ENCODE data around the gene DMXL1.

Gene DMXL1

DNA sequence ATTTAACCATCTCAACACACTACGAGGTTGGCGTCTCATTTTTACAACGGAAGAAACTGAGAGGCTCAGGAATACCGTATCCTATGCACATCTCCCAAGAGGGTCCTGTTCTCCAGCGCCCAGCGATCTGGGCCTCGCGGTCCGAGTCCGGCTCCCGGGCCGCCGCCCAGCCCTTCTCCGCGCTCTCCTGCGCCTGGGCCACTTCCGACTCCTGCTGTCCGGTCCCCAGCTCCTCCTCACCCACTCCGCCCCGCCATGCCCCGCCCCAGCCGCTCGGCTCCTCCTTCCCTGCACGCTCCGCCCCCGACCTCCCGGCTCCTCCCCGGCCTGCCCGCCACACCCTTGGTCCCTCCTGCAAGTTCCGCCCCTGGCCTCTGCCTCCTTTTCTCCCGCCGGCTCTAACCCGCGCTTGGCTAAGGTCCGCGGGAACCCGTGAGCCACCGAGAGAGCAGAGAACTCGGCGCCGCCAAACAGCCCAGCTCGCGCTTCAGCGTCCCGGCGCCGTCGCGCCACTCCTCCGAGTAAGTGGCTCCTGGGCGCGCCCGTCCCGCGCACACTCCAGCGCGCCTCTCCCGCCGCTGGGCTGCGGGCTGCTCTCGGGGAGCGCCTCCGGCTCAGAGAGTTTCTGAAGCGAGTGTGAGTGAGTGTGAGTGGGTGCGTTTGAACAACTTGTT is 197.6 kb downstream of the DMXL1 start (continued):
- TF ChIP-seq, protein P1, sequence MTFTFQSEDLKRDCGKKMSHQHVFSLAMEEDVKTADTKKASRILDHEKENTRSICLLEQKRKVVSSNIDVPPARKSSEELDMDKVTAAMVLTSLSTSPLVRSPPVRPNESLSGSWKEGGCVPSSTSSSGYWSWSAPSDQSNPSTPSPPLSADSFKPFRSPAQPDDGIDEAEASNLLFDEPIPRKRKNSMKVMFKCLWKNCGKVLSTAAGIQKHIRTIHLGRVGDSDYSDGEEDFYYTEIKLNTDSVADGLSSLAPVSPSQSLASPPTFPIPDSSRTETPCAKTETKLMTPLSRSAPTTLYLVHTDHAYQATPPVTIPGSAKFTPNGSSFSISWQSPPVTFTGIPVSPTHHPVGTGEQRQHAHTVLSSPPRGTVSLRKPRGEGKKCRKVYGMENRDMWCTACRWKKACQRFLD (tag by site-specific recombination; IDR thresholded peaks at IDR 0.05) = no peak
- TF ChIP-seq, protein P2, sequence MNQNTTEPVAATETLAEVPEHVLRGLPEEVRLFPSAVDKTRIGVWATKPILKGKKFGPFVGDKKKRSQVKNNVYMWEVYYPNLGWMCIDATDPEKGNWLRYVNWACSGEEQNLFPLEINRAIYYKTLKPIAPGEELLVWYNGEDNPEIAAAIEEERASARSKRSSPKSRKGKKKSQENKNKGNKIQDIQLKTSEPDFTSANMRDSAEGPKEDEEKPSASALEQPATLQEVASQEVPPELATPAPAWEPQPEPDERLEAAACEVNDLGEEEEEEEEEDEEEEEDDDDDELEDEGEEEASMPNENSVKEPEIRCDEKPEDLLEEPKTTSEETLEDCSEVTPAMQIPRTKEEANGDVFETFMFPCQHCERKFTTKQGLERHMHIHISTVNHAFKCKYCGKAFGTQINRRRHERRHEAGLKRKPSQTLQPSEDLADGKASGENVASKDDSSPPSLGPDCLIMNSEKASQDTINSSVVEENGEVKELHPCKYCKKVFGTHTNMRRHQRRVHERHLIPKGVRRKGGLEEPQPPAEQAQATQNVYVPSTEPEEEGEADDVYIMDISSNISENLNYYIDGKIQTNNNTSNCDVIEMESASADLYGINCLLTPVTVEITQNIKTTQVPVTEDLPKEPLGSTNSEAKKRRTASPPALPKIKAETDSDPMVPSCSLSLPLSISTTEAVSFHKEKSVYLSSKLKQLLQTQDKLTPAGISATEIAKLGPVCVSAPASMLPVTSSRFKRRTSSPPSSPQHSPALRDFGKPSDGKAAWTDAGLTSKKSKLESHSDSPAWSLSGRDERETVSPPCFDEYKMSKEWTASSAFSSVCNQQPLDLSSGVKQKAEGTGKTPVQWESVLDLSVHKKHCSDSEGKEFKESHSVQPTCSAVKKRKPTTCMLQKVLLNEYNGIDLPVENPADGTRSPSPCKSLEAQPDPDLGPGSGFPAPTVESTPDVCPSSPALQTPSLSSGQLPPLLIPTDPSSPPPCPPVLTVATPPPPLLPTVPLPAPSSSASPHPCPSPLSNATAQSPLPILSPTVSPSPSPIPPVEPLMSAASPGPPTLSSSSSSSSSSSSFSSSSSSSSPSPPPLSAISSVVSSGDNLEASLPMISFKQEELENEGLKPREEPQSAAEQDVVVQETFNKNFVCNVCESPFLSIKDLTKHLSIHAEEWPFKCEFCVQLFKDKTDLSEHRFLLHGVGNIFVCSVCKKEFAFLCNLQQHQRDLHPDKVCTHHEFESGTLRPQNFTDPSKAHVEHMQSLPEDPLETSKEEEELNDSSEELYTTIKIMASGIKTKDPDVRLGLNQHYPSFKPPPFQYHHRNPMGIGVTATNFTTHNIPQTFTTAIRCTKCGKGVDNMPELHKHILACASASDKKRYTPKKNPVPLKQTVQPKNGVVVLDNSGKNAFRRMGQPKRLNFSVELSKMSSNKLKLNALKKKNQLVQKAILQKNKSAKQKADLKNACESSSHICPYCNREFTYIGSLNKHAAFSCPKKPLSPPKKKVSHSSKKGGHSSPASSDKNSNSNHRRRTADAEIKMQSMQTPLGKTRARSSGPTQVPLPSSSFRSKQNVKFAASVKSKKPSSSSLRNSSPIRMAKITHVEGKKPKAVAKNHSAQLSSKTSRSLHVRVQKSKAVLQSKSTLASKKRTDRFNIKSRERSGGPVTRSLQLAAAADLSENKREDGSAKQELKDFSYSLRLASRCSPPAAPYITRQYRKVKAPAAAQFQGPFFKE (tag by site-specific recombination; IDR thresholded peaks at IDR 0.05; ENCODE audit: borderline replicate concordance) = no peak
- TF ChIP-seq ZSCAN23 (tag by site-specific recombination; IDR thresholded peaks at IDR 0.05) (peak; percentile 26; the same call in 1 of the 2 replicates), ZNF621 (tag by site-specific recombination; IDR thresholded peaks at IDR 0.05) (no peak), ZNF239 (tag by site-specific recombination; IDR thresholded peaks at IDR 0.05) (no peak), ZNF544 (tag by site-specific recombination; IDR thresholded peaks at IDR 0.05) (no peak), ZNF548 (tag by site-specific recombination; IDR thresholded peaks at IDR 0.05) (no peak), ZNF266 (tag by site-specific recombination; IDR thresholded peaks at IDR 0.05; ENCODE audit: low read depth) (no peak), ZXDB (tag by site-specific recombination; IDR thresholded peaks at IDR 0.05) (peak; percentile 90), ZNF626 (tag by site-specific recombination; IDR thresholded peaks at IDR 0.05) (0 out of 2 replicates have a peak, but pooled peaks have one; percentile 11), FEZF1 (tag by site-specific recombination; IDR thresholded peaks at IDR 0.05) (0 out of 2 replicates have a peak, but pooled peaks have one; percentile 5), ZNF629 (tag by site-specific recombination; IDR thresholded peaks at IDR 0.05) (peak; percentile 45; the same call in 1 of the 2 replicates), ZNF175 (tag by site-specific recombination; IDR thresholded peaks at IDR 0.05) (no peak), ZNF792 (tag by site-specific recombination; IDR thresholded peaks at IDR 0.05) (no peak), ZNF610 (tag by site-specific recombination; IDR thresholded peaks at IDR 0.05; ENCODE audit: borderline replicate concordance) (no peak), ZNF132 (tag by site-specific recombination; IDR thresholded peaks at IDR 0.05; ENCODE audit: borderline replicate concordance) (no peak), ZNF530 (tag by site-specific recombination; IDR thresholded peaks at IDR 0.05; ENCODE audit: low read depth) (no peak), KLF9 (tag by site-specific recombination; IDR thresholded peaks at IDR 0.05; ENCODE audit: low read depth) (peak; percentile 92), ZNF510 (tag by site-specific recombination; IDR thresholded peaks at IDR 0.05; ENCODE audit: insufficient replicate concordance) (no peak)
- TF ChIP-seq, protein P3, sequence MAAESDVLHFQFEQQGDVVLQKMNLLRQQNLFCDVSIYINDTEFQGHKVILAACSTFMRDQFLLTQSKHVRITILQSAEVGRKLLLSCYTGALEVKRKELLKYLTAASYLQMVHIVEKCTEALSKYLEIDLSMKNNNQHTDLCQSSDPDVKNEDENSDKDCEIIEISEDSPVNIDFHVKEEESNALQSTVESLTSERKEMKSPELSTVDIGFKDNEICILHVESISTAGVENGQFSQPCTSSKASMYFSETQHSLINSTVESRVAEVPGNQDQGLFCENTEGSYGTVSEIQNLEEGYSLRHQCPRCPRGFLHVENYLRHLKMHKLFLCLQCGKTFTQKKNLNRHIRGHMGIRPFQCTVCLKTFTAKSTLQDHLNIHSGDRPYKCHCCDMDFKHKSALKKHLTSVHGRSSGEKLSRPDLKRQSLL (tag by site-specific recombination; IDR thresholded peaks at IDR 0.05) = peak; percentile 97
- TF ChIP-seq, protein P4, sequence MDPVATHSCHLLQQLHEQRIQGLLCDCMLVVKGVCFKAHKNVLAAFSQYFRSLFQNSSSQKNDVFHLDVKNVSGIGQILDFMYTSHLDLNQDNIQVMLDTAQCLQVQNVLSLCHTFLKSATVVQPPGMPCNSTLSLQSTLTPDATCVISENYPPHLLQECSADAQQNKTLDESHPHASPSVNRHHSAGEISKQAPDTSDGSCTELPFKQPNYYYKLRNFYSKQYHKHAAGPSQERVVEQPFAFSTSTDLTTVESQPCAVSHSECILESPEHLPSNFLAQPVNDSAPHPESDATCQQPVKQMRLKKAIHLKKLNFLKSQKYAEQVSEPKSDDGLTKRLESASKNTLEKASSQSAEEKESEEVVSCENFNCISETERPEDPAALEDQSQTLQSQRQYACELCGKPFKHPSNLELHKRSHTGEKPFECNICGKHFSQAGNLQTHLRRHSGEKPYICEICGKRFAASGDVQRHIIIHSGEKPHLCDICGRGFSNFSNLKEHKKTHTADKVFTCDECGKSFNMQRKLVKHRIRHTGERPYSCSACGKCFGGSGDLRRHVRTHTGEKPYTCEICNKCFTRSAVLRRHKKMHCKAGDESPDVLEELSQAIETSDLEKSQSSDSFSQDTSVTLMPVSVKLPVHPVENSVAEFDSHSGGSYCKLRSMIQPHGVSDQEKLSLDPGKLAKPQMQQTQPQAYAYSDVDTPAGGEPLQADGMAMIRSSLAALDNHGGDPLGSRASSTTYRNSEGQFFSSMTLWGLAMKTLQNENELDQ (tag by site-specific recombination; IDR thresholded peaks at IDR 0.05; ENCODE audit: low read depth) = no peak
- TF ChIP-seq, protein P5, sequence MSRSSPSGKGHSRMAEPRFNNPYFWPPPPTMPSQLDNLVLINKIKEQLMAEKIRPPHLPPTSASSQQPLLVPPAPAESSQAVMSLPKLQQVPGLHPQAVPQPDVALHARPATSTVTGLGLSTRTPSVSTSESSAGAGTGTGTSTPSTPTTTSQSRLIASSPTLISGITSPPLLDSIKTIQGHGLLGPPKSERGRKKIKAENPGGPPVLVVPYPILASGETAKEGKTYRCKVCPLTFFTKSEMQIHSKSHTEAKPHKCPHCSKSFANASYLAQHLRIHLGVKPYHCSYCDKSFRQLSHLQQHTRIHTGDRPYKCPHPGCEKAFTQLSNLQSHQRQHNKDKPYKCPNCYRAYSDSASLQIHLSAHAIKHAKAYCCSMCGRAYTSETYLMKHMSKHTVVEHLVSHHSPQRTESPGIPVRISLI (tag by site-specific recombination; IDR thresholded peaks at IDR 0.05) = no peak
- TF ChIP-seq, protein P6, sequence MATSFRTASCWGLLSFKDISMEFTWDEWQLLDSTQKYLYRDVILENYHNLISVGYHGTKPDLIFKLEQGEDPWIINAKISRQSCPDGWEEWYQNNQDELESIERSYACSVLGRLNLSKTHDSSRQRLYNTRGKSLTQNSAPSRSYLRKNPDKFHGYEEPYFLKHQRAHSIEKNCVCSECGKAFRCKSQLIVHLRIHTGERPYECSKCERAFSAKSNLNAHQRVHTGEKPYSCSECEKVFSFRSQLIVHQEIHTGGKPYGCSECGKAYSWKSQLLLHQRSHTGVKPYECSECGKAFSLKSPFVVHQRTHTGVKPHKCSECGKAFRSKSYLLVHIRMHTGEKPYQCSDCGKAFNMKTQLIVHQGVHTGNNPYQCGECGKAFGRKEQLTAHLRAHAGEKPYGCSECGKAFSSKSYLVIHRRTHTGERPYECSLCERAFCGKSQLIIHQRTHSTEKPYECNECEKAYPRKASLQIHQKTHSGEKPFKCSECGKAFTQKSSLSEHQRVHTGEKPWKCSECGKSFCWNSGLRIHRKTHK (tag by site-specific recombination; IDR thresholded peaks at IDR 0.05) = no peak
- TF ChIP-seq, protein P7, sequence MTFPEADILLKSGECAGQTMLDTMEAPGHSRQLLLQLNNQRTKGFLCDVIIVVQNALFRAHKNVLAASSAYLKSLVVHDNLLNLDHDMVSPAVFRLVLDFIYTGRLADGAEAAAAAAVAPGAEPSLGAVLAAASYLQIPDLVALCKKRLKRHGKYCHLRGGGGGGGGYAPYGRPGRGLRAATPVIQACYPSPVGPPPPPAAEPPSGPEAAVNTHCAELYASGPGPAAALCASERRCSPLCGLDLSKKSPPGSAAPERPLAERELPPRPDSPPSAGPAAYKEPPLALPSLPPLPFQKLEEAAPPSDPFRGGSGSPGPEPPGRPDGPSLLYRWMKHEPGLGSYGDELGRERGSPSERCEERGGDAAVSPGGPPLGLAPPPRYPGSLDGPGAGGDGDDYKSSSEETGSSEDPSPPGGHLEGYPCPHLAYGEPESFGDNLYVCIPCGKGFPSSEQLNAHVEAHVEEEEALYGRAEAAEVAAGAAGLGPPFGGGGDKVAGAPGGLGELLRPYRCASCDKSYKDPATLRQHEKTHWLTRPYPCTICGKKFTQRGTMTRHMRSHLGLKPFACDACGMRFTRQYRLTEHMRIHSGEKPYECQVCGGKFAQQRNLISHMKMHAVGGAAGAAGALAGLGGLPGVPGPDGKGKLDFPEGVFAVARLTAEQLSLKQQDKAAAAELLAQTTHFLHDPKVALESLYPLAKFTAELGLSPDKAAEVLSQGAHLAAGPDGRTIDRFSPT (tag by site-specific recombination; IDR thresholded peaks at IDR 0.05) = peak; percentile 76

All from HEK293 (cell line).